OCI-LY3 (cell line): ENCODE measurements around the gene AFF2.

ENCODE experiments used
- H2AFZ ChIP-seq: fragments of 200-600, 300-600 bp; shearing (Covaris generic); 2 replicates; pipeline ENCODE4 v1.6.0; 2014; ENCODE audit warnings: antibody characterized with exemption, low read depth, low read length
- H3K27ac ChIP-seq: fragments of 200-600, 300-600 bp; sonication (generic); 2 replicates; pipeline ENCODE4 v1.5.1; 2014; ENCODE audit warnings: mild to moderate bottlenecking, low read length, moderate library complexity, mixed read lengths
- H3K27me3 ChIP-seq: fragments of 200-600, 300-600 bp; sonication (generic); 2 replicates; pipeline ENCODE4 v1.6.1; 2014; ENCODE audit warnings: low read depth, low read length, mixed read lengths
- H3K36me3 ChIP-seq: fragments of 200-600, 300-600 bp; sonication (generic); replicated peaks from 2 replicates; pipeline ENCODE3; 2014; ENCODE audit warnings: low read depth, low read length, mixed read lengths
- H3K4me1 ChIP-seq: fragments of 300-600, 200-600 bp; sonication (generic); 2 replicates; pipeline ENCODE4 v1.6.1; 2014; ENCODE audit warnings: low read length, mixed read lengths
- H3K4me2 ChIP-seq: fragments of 200-600, 300-600 bp; sonication (generic); 2 replicates; pipeline ENCODE4 v1.6.1; 2014; ENCODE audit warnings: low read length, mixed read lengths
- H3K4me3 ChIP-seq: fragments of 300-600, 200-600 bp; sonication (generic); 2 replicates; pipeline ENCODE4 v1.5.1; 2014; ENCODE audit warnings: antibody characterized with exemption, mild to moderate bottlenecking, low read length, moderate library complexity
- H3K79me2 ChIP-seq: fragments of 300-600, 200-600 bp; shearing (Covaris generic); 2 replicates; pipeline ENCODE4 v1.6.1; 2014; ENCODE audit warnings: mild to moderate bottlenecking, low read length, mixed read lengths
- H3K9ac ChIP-seq: fragments of 300-600, 200-600 bp; shearing (Covaris generic); 2 replicates; pipeline ENCODE4 v1.6.0; 2014; ENCODE audit warnings: mild to moderate bottlenecking, low read length, moderate library complexity
- H3K9me3 ChIP-seq: fragments of 200-600, 300-600 bp; shearing (Covaris generic); 2 replicates; pipeline ENCODE4 v1.6.1; 2014; ENCODE audit warnings: low read length, mixed read lengths; ENCODE audit not compliant: insufficient read depth
- H4K20me1 ChIP-seq: fragments of 200-600, 300-600 bp; sonication (generic); 2 replicates; pipeline ENCODE4 v1.6.1; 2016; ENCODE audit warnings: low read length, mixed read lengths; ENCODE audit not compliant: insufficient read depth
- EZH2phosphoT487 ChIP-seq: fragments of 200-600 bp; shearing (Covaris generic); IDR thresholded peaks from 2 replicates; pipeline ENCODE4 v1.6.1; 2018; ENCODE audit warnings: antibody characterized with exemption, mixed run types, low read depth
- TF ChIP-seq, protein P1 (sequence below): fragments of 200-600, 300-600 bp; sonication (generic); IDR thresholded peaks from 2 replicates; pipeline ENCODE4 v1.5.1; 2014; ENCODE audit warnings: antibody characterized with exemption, low read length, low read depth

AFF2 gene

DNA sequence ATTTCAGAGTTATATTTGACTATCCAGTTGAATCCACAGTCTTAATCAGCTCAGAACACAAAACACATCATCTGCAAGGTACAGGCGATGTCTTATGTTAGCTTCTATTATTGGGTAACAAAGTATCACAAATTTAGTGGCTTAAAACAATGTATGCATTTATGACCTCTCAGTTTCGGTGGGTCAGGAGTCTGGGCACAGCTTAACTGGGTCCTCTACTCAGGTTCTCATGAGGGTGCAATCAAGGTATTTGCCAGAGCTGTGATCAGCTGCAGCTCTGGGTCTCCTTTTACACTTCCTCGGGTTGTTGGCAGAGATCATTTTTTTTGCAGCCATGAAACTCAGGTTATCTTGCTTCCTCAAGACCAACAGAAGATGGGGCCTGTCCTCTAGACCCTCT is 505.8 kb downstream of the AFF2 start:
- Histone ChIP-seq H4K20me1 (no peaks in the 10 kb centered on the region), H3K79me2 (no peaks in the 10 kb centered on the region), H3K9me3 (no peaks in the 10 kb centered on the region), H3K4me3 (no peak overlapping the region), H2AFZ (no peak overlapping the region), H3K36me3 (no peaks in the 10 kb centered on the region), H3K4me1 (peaks cover 13% of the 10 kb centered on the region), H3K4me2 (no peak overlapping the region), H3K27me3 (no peaks in the 10 kb centered on the region), H3K9ac (no peak overlapping the region), H3K27ac (no peak overlapping the region)
- TF ChIP-seq, protein P1, sequence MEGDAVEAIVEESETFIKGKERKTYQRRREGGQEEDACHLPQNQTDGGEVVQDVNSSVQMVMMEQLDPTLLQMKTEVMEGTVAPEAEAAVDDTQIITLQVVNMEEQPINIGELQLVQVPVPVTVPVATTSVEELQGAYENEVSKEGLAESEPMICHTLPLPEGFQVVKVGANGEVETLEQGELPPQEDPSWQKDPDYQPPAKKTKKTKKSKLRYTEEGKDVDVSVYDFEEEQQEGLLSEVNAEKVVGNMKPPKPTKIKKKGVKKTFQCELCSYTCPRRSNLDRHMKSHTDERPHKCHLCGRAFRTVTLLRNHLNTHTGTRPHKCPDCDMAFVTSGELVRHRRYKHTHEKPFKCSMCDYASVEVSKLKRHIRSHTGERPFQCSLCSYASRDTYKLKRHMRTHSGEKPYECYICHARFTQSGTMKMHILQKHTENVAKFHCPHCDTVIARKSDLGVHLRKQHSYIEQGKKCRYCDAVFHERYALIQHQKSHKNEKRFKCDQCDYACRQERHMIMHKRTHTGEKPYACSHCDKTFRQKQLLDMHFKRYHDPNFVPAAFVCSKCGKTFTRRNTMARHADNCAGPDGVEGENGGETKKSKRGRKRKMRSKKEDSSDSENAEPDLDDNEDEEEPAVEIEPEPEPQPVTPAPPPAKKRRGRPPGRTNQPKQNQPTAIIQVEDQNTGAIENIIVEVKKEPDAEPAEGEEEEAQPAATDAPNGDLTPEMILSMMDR, result no peak
- no peak for TF ChIP-seq EZH2phosphoT487

DNA sequence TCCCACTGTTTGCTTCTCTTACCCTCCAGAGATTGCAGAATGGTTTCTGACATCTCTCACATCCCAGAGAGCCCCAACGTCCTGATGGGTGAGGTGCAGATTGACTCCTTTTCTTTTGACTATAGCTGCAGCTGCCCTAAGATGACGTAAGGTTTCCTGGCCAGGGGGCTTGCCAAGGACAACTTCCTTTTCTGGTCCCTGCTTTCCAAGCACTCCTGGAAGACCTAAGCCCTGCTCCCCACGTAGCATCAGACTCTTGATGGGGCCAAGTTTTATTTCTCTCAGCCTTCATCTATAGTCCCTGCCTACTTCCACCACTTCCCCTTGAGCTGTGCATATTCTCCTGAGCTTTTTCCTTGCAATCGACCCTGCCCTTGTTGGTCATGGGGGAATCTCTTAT is 507.0 kb downstream of the AFF2 start:
- H3K9ac ChIP-seq, result no peak overlapping the region
- TF ChIP-seq EZH2phosphoT487, result no peak
- TF ChIP-seq, protein P1, result no peak

DNA sequence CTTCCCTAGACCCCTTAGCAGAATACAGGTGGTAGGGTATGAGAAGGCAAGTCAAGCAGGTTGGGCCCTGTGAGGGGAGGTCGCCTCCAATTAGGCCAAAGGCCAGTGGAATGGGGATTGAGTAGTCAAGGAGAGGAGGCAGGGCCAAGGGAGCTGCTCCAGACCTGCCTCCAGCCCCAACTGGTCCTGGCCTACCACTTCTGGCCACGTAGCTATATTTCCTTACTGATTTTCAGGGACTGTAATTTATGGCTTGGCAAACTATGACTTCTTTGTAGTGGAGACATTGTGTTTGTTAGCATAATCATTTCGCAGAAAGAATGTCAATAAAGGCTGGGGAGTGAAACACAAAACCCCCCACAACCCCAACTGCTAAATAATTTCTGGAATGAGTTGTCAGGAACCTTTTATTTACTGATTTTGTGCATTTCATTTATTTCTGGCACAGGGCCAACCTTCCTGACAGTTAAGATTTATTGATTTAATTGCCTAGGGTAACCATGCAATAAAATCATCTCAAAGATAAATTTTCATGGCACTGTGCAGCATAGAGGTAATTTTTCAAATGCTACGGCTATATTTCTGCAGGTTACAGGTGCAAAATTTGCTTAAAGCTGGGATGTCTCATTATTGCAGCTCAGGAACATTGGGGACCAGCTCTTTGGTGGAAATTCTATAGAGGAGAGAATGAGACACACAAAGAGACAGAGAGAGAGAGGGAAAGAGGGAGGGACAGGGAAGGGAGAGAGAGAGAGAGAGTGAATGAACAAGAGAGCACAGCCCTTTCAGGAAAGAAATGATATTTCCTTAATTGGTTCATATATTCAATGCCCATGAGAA is 509.8 kb downstream of the AFF2 start:
- Histone ChIP-seq H3K36me3 (no peaks in the 10 kb centered on the region), H4K20me1 (no peaks in the 10 kb centered on the region), H3K27ac (no peak overlapping the region), H3K9me3 (no peaks in the 10 kb centered on the region), H3K9ac (no peak overlapping the region), H3K79me2 (no peaks in the 10 kb centered on the region), H3K4me1 (no peaks in the 10 kb centered on the region), H2AFZ (no peak overlapping the region), H3K4me2 (no peak overlapping the region), H3K4me3 (no peak overlapping the region), H3K27me3 (no peaks in the 10 kb centered on the region)
- TF ChIP-seq, protein P1, result no peak

More for the DNA sequence above, 507.0 kb downstream of the AFF2 start:
- H4K20me1 ChIP-seq, result no peaks in the 10 kb centered on the region
- peaks cover 13% of the 10 kb centered on the region for H3K4me1 ChIP-seq
- no peak overlapping the region for H3K4me3 ChIP-seq
- no peaks in the 10 kb centered on the region for H3K79me2 ChIP-seq
- no peak overlapping the region for H2AFZ ChIP-seq
- H3K9me3 ChIP-seq, result no peaks in the 10 kb centered on the region
- no peaks in the 10 kb centered on the region for H3K36me3 ChIP-seq
- H3K27ac ChIP-seq, result no peak overlapping the region
- H3K27me3 ChIP-seq, result no peaks in the 10 kb centered on the region
- H3K4me2 ChIP-seq, result no peak overlapping the region

GRCh38 chrX:149010853-149011224 is 510.4 kb downstream of the AFF2 start:
- no peak overlapping the region for H2AFZ ChIP-seq
- no peak overlapping the region for H3K27ac ChIP-seq
- no peaks in the 10 kb centered on the region for H3K4me1 ChIP-seq
- H3K4me2 ChIP-seq, result no peak overlapping the region
- H3K27me3 ChIP-seq, result no peaks in the 10 kb centered on the region
- H3K79me2 ChIP-seq, result no peaks in the 10 kb centered on the region
- H4K20me1 ChIP-seq, result no peaks in the 10 kb centered on the region
- no peaks in the 10 kb centered on the region for H3K9me3 ChIP-seq
- H3K9ac ChIP-seq, result no peak overlapping the region
- H3K36me3 ChIP-seq, result no peaks in the 10 kb centered on the region
- TF ChIP-seq EZH2phosphoT487, result no peak
- TF ChIP-seq, protein P1, result no peak
- H3K4me3 ChIP-seq, result no peak overlapping the region
